Measurements from ENCODE around the gene RPL27A.

RPL27A gene

GRCh38 chr11:8723711-8724110 is 41.1 kb downstream of the RPL27A start:
- no peak for DNase-seq

- DNase-seq, result no peak
These were observed 42.1 kb downstream of the RPL27A start for GRCh38 chr11:8724682-8725081.

GRCh38 chr11:8726395-8726794 is 43.8 kb downstream of the RPL27A start:
- DNase-seq, result no peak

GRCh38 chr11:8728563-8728962 is 46.0 kb downstream of the RPL27A start:
- DNase-seq, result no peak

GRCh38 chr11:8729067-8729466 is 46.5 kb downstream of the RPL27A start:
- DNase-seq, result no peak

- no peak for DNase-seq
These were observed 47.5 kb downstream of the RPL27A start for GRCh38 chr11:8729837-8730696.

- no peak for DNase-seq
These were observed 48.1 kb downstream of the RPL27A start for GRCh38 chr11:8730697-8731020.

GRCh38 chr11:8731647-8732323 is 49.2 kb downstream of the RPL27A start:
- no peak for DNase-seq

- DNase-seq, result no peak
These were observed 49.7 kb downstream of the RPL27A start for GRCh38 chr11:8732324-8732670.

GRCh38 chr11:8732748-8733241 is 50.2 kb downstream of the RPL27A start:
- no peak for DNase-seq

GRCh38 chr11:8733852-8734251 is 51.3 kb downstream of the RPL27A start:
- no peak for DNase-seq

GRCh38 chr11:8735094-8735493 is 52.5 kb downstream of the RPL27A start:
- no peak for DNase-seq

- no peak for DNase-seq
These were observed 56.8 kb downstream of the RPL27A start for GRCh38 chr11:8739309-8739793.
